Stimulated activated naive CD8-positive, alpha-beta T cell treated with anti-CD3 and anti-CD28 coated beads, Interleukin-15, Interleukin-2, amounts not matched to agents 100 U/mL and 50 U/mL, for 24 hours (primary cell): ENCODE results near the gene FBN1.

Source experiments
- ATAC-seq: fragments of 150-1000 bp; cut with Tn5 transposase; one replicate; pipeline ENCODE4 v1.10.0; 2021
- DNase-seq: peaks from one replicate; pipeline ENCODE4 v3.0.0; 2021

FBN1 gene

GRCh38 chr15:48466820-48467219 lies 178.7 kb downstream of the FBN1 start:
- ATAC-seq (no peak), DNase-seq (no peak)

GRCh38 chr15:48466079-48466478 lies 179.4 kb downstream of the FBN1 start:
- ATAC-seq: no peak
- DNase-seq: no peak

- ATAC-seq (no peak), DNase-seq (no peak)
These were observed 180.1 kb downstream of the FBN1 start for GRCh38 chr15:48465410-48465809.

- ATAC-seq: no peak
- DNase-seq: no peak
These were observed 182.1 kb downstream of the FBN1 start for GRCh38 chr15:48463366-48463880.

DNA sequence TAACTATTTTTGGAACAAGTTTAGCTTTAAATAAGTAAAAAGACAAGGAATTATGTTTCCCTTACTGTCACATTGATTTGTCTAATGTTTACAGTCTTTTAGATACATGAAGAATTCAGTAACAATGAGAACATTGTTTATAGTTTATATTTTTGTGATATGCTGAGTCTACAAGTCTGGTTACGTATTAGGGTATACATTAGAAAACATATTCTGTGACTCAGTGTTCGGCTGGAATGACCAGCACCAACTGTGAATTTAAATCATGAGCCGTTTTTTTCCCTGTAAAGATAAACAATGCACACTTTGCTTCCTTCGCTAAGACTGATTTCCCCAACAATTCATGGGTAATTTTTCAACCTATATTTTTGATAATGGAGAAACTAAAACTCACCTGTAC lies 182.8 kb downstream of the FBN1 start:
- no peak for DNase-seq
- ATAC-seq: no peak

GRCh38 chr15:48459571-48460442 lies 185.7 kb downstream of the FBN1 start:
- no peak for ATAC-seq
- no peak for DNase-seq

GRCh38 chr15:48458876-48459275 lies 186.6 kb downstream of the FBN1 start:
- ATAC-seq (no peak), DNase-seq (no peak)

DNA sequence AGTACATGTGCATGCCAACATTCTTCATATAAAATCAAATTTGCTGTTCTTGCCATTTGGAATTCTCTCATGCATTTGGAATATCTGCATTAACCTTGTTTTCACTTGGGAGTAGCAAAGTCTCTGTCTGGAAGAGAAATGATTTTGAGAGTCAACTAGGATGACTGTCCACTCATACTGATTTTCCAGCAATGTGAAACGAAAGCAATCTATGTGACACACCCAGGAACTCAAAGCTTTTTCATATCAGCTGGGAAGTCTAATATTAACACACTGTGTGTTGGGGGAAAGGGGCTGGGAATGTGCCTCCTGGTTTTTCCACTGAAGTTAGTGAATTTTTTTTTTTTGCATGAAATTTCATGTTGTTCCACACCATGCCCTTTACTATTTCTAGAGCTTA lies 189.4 kb downstream of the FBN1 start:
- ATAC-seq (no peak), DNase-seq (no peak)

DNA sequence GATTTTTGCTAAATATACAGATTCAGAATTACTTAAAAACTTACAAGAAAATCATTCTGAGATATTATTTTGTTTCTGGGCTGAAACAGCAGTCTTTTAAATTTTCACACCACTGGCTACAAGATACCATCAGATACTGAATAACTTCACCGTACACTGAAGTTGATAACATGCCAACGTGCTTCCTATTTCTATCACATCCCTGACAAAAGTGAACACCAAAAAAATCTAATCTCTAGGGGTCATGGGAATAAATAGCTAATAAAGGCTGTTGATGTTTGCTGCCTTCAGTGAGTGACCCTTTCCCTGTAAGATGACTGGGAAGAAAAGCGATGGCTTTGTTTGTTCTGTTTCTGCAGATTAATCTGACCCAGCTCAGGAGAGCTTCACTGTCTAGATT lies 193.8 kb downstream of the FBN1 start:
- no peak for DNase-seq
- no peak for ATAC-seq

GRCh38 chr15:48451241-48451640 lies 194.3 kb downstream of the FBN1 start:
- DNase-seq (no peak), ATAC-seq (no peak)

DNA sequence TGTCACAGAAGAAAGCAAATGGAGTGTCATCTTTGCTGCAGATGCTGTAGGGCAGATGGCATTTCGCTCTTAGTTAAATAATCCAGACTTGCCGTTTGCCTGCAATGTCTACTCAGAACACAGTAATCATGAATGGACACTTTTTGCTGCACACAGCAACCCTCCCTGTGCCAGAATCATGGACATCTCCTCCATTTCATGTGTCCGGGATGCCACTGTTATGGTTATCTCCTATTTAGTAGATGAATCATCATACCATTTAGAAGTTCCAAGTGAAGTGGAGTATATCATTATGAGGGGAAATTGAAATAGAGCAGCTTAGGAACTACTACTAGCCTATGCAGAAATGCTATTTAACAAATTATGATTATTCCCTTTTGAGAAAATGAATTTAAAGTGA lies 195.8 kb downstream of the FBN1 start:
- no peak for ATAC-seq
- no peak for DNase-seq

DNA sequence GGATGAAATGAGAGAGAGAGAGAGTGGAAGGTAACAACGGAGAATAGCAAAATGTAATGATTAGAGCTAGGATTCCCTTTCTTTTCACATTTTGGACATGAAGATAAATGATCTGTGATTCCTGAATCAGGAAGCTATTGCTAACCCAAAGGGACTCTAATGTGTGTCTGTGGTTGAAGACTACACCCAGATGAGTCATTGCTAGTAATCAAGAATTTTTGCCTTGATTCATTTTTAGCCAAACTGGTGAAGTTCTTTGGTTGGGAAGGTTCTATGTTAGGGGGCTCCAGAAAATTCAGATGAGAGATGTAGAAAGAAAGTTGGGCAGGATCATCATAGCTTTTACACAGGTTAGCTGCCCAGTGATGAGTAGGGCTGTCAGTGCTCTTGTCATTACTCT lies 197.9 kb downstream of the FBN1 start:
- no peak for ATAC-seq
- no peak for DNase-seq

DNA sequence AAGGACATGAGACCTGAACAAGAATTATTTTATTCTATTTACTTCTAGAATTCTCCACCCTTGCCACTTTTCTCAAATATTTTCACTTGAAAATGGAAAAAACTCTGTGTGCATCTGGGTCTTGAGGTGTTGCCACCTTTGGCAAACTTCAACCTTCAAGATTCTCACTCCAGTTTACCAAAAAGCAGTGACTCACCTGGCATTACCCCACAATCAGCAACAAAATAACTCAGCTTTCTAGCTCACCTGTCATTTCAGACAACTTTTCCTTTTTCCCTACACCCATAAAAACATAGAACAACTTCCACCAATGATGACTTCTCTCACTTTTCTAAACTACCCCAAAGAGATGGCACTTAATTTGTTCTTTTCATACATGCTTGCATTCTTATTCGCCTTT lies 198.5 kb downstream of the FBN1 start:
- ATAC-seq: no peak

DNA sequence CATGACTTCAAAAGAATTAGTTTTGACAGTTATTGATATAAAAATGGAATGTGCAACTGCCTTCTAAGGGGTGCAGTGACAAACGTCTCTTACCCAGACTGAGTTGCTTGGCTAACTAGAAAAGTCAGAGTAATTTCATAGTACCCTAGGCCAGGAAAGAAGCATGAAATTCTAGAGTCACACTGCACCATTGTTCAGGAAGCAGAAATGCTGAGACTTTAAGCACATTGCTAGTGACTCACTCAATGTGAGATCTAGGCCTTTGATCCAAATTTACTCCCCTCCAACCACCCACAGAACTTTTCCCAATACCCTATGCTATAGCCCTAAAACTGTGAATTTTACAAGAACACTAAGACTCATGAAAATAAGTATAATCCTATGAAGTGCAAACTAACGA lies 203.5 kb downstream of the FBN1 start:
- DNase-seq (no peak), ATAC-seq (no peak)

More for the DNA sequence above, 198.5 kb downstream of the FBN1 start:
- DNase-seq: no peak

DNA sequence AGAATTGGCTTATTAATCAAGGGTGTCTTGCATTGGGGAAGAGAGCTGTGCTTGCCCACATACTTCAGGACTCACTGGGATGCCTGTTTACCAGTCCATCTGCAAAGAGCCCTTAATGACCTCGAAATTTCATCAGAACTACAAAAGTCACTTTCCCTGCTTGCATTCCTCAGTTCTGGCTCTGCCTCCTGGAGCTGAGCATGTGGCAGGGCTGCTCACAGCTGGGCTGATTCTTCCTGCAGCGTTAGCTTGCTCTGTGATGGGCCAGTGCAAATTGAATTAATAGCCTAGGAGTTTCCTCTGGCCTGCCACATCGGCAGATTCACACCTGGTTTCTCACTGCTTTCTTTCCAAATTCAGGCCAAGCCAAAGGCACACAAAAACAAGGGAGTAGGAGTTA lies 205.4 kb downstream of the FBN1 start:
- ATAC-seq (no peak), DNase-seq (no peak)

- ATAC-seq (no peak), DNase-seq (no peak)
These were observed 208.3 kb downstream of the FBN1 start for GRCh38 chr15:48437178-48437577.

DNA sequence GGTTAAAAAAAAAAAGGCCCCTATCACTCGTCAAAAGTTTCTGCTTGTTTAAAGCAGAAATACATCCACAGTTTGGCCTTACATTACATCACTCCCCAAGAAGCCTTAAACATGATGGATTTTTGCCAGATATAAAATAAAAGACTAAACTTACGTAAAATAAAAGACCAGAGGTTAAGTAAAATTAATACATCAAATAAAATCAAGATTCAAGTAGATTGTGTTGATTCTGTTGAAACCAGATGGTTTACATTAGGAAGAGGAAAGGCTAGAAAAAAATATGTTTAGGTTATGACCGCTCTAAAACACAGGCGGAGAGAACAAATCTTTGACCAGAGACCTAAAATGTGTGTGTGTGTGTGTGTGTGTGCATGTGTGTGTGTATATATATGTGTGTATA lies 210.2 kb downstream of the FBN1 start:
- ATAC-seq (no peak), DNase-seq (no peak)

DNA sequence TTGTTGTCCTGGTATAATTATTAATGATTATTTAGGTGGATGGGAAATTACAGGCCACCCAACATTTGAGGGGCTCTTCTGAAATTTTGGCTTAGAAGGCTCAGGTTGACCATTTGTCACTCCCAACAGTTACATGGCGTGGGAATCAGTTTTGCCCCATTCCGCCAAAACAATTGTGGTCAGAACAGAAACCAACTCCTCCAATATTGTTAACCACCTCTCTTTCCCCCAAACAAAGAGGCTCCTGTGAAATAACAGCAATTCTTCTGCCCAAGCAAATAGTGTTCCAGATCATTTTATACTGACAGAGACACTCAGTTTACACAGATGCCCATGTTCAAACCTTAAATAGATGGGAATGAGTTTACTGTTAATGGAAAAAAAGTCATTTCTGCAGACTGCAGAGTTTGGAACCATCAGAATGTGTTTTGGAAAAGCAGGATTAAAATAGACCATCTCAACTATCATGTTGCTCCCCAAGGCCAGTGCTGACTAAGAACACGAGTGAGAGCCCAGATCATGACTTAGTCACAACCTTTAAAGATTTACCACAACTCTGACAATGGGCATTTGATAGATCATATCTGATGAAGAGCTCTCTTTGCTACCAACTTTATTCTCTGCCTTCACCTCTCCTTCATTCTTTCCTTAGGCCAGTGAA lies 212.2 kb downstream of the FBN1 start:
- ATAC-seq (peak; percentile 75), DNase-seq (peak; percentile 19)

DNA sequence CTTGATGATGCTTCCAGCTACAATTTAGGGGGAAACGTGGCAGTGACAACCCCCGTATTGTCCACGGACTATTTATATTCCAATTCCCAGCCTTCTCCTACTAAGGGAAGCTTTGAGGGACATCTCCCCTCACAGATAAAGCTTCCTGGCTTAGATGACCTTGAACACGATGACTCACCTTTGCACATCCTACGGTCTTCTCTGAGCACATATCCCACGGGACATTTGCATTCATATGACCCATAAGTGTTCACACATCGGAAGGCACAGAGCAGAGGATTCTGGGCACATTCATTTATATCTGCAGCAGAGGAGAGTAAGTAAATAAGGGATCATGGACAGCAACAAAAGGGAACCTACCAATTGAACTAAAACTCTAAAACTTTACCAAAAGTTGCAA lies 212.8 kb downstream of the FBN1 start:
- ATAC-seq: no peak

DNA sequence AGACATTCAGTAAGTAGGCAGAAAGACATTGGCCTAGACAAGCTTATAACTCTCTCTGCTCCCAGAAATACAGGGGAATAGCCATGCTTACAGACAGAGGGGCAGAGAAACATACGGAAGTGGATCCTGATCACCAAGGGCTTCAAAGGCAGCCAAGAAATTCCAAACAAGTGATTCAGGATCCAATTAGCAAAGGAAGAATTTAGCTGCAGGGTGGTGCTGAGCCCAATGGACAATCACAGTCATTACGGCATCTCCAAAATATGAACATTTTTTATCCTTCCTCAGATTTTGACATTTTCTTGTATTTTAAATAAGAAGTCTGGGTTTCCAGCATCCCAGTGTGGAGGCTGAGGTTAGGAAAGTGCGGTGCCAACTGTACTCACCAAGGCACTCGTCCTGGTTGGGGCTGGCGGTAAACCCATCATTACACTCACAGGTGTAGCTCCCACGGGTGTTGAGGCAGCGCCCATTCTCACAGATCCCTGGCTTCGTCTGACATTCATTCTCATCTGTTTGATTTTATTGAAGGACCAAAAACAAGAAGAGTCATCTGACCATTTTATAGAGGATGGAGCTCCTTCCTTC lies 217.5 kb downstream of the FBN1 start:
- DNase-seq (no peak), ATAC-seq (no peak)

More for the DNA sequence above, 212.8 kb downstream of the FBN1 start:
- DNase-seq: no peak

- no peak for DNase-seq
- no peak for ATAC-seq
These were observed 218.0 kb downstream of the FBN1 start for GRCh38 chr15:48427479-48427878.

DNA sequence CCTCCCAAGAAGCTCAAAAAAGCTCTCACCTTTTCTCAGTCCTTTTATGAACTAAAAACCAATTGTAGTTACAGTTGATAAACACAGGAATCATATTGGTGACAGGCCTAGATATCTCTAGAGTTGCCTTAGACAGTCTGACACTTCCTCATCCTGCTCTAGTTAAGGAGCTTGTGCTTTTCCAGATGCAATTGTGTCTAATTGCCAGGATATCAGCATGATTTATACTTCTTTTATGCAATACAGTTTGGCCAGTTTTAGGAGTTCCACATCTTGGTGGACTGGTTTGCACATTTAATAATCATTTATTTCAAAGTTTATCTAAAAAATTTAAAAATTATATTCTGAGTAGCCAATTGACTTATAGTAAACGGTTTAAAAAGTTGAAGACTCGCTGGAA lies 218.6 kb downstream of the FBN1 start:
- no peak for DNase-seq
- no peak for ATAC-seq

GRCh38 chr15:48426044-48426443 lies 219.5 kb downstream of the FBN1 start:
- ATAC-seq (no peak), DNase-seq (no peak)
